LNCaP clone FGC (cell line): ENCODE data around the gene CDKAL1.
A peak's percentile ranks its signal among the peaks of the same experiment; 100 is the strongest.

Experiments
- DNase-seq: peaks from one replicate; pipeline ENCODE4 v3.0.0-alpha.2; 2011; ENCODE audit warnings: low read depth
- H3K4me3 ChIP-seq: 2 replicates; pipeline ENCODE4 v1.5.1; 2011; ENCODE audit warnings: mild to moderate bottlenecking, low read depth, low read length, control low read depth
- TF ChIP-seq, protein P1 (sequence below): IDR thresholded peaks from 2 replicates; pipeline ENCODE4 v1.5.1; 2012; ENCODE audit warnings: mild to moderate bottlenecking; ENCODE audit not compliant: control insufficient read depth, insufficient read depth; ENCODE audit errors: extremely low read depth

CDKAL1 gene

DNA sequence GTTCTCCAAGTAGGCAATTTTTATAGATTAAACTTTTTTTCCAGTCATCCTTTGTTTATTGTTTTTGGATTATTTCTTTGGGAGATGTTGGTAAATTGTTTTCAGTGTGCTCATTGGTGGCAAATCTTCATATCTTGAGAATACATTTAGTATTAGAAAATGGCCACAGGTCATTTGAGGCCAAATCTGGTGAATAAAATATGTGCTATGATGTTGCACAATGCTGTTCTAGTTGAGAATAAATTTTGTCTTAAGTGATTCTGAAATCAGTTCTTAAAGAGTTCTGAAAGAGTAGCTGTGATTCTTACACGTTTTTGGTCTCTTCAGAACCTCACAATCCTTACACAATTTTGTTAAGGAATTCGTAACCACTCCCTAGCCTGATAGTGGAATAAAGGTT, 20.1 kb downstream of the CDKAL1 start:
- TF ChIP-seq, protein P1, sequence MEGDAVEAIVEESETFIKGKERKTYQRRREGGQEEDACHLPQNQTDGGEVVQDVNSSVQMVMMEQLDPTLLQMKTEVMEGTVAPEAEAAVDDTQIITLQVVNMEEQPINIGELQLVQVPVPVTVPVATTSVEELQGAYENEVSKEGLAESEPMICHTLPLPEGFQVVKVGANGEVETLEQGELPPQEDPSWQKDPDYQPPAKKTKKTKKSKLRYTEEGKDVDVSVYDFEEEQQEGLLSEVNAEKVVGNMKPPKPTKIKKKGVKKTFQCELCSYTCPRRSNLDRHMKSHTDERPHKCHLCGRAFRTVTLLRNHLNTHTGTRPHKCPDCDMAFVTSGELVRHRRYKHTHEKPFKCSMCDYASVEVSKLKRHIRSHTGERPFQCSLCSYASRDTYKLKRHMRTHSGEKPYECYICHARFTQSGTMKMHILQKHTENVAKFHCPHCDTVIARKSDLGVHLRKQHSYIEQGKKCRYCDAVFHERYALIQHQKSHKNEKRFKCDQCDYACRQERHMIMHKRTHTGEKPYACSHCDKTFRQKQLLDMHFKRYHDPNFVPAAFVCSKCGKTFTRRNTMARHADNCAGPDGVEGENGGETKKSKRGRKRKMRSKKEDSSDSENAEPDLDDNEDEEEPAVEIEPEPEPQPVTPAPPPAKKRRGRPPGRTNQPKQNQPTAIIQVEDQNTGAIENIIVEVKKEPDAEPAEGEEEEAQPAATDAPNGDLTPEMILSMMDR, result no peak
- no peak overlapping the region for H3K4me3 ChIP-seq
- no peak for DNase-seq

DNA sequence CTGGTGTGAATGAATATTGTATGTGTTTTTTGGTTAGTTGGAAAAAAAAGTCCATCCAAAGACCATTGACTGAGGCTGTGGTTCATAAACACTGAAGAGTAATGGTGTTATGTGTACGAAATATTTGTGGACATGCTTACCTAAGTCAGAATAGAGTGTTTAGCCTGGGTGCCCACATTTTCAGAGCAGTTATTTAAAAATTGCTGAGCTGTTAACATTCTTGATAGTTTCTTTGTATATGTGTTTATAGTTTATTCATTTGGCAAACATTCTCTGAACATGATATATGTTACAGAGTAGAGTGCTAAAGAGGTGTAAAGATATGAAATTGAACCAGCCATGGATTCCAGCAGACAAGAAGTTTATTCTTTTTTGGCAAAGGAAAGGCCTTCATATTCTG, 20.6 kb downstream of the CDKAL1 start:
- H3K4me3 ChIP-seq, result no peak overlapping the region
- TF ChIP-seq, protein P1, result no peak
- DNase-seq, result no peak

DNA sequence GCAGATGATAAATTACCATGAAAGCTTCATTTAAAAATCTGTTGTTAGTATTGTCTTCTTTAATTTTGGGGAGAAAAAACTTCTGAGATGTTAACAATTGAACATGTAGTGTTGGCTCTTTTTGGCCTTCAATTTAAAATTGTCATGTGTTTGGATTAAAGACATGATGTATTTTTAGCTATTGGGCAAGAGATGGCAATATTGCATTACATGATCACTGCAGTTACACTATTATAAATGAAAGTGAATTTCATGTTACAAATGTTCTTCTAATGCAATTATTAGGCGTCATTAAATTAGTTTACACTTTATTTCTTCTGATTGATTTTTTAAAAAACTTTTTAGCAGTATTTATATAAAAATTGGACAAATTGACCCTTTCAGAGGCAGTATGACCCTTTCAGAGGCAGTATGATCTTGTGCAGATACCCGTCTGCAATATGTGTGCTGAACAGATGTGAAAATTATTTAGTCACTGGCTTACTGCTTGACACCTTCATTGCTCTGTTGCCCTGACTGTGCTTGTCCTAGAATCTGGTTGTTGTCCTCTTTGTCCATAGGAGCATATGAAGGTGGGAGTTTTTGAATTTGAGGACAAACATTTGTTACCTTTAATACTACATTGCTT, 25.8 kb downstream of the CDKAL1 start:
- H3K4me3 ChIP-seq, result no peak overlapping the region
- TF ChIP-seq, protein P1, result peak; percentile 61
- no peak for DNase-seq

DNA sequence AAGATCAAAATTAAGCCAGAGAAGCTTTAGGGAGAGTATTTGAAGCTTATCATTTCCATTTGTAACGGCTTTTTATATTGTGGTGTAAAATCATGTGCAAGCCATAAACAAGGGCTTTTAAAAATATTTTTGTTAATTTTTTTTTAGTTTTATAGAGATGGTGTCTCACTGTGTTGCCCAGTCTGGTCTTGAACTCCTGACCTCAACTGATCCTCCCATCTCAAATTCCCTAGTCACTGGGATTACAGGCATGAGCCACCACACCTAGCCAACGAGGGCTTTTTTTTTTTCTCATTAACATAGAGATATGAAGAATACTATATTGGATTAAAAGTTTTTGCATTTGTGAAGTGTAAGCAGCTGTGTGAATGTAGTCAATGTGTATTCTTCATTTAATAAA, 29.1 kb downstream of the CDKAL1 start:
- DNase-seq, result no peak
- TF ChIP-seq, protein P1, result no peak
- no peak overlapping the region for H3K4me3 ChIP-seq

DNA sequence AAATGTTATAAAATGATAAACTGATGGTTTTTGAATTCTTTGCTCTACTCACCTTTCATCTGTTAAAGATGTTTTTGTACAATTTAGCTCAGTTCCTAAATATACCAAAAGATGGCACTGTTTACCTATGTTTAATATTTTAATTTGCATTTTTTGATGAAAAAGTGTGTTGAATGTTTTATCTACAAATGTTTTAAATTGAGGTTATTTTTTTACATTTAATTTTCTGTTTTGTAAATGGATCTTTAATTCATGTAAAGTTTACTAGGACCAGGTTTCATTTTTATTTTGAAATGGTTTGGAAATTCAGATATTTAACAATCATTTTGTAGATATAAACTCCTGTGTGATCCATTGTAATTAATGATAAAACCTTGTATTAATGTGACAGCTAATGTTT, 30.0 kb downstream of the CDKAL1 start:
- H3K4me3 ChIP-seq, result no peak overlapping the region
- TF ChIP-seq, protein P1, result peak; percentile 41
- no peak for DNase-seq

DNA sequence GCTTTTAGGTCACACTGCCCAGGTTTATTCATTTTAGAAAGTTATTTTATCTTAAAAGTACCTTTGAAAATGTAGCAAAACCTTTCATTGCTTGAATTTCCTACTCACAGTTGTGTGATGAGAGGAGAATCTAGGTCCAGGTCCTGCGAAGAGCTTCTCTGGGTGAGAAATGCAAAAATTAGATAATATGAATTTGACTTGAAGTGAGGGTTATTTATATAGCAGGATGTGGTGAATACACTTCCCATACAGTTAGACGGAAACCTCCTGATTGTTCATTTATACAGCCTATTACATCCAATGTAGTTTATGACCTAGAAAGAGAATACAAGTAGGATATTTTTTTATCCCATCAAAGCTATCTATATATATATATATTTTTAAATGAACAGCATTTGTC, 30.5 kb downstream of the CDKAL1 start:
- TF ChIP-seq, protein P1, result no peak
- no peak for DNase-seq
- no peak overlapping the region for H3K4me3 ChIP-seq

DNA sequence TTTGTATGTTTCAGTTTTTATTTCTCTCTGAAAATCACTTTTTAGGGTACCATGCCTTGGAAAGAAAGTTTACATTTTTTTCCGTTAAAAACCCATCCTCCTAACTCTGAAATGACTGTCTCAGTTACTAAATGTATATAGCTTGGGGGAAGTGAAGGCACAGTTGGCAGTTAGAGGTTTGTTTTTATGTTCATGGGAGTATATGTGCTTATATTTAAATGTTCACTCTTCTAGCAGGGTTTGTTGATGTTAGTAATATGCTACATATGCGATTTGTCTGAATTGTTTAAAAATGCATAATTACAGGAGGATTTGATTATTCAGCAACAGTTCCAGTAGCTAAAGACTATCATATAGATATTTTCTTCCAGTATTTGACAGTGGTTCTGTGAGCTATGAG, 31.1 kb downstream of the CDKAL1 start:
- DNase-seq, result no peak
- TF ChIP-seq, protein P1, result no peak
- no peak overlapping the region for H3K4me3 ChIP-seq
